GM18868 (cell line): ENCODE data around the gene P3R3URF.

ENCODE experiments used
- ATAC-seq: cut with Tn5 transposase; IDR thresholded peaks from one replicate; pipeline ENCODE4 v1.9.1; 2021; ENCODE audit warnings: mild to moderate bottlenecking, moderate library complexity; ENCODE audit not compliant: unreplicated experiment

P3R3URF gene

GRCh38 chr1:46134660-46135331, 41.5 kb downstream of the P3R3URF start:
- ATAC-seq: no peak

GRCh38 chr1:46133781-46134350, 42.4 kb downstream of the P3R3URF start:
- ATAC-seq: no peak

GRCh38 chr1:46133181-46133658, 43.1 kb downstream of the P3R3URF start:
- ATAC-seq: peak; percentile 58

- peak; percentile 86 for ATAC-seq
Measured at GRCh38 chr1:46132529-46133180, 43.6 kb downstream of the P3R3URF start, which contains the start of gene PIK3R3. Gene PIK3R3, minus strand, starts transcription at chr1:46132629. Its CDS starts 677 bp downstream, at chr1:46131952.

- ATAC-seq: no peak
Measured at GRCh38 chr1:46131712-46132528, 44.4 kb downstream of the P3R3URF start.

GRCh38 chr1:46131093-46131492, 45.2 kb downstream of the P3R3URF start:
- no peak for ATAC-seq

GRCh38 chr1:46130606-46131005, 45.7 kb downstream of the P3R3URF start:
- no peak for ATAC-seq

GRCh38 chr1:46130121-46130520, 46.2 kb downstream of the P3R3URF start:
- ATAC-seq: no peak

- ATAC-seq: no peak
Measured at GRCh38 chr1:46128344-46128743, 47.9 kb downstream of the P3R3URF start.
